Loucy (cell line): ENCODE measurements around the gene B3GLCT.

Experiments
- H2AFZ ChIP-seq: fragments of 200-600 bp; sonication (generic); 2 replicates; pipeline ENCODE4 v1.6.0; 2016; ENCODE audit warnings: antibody characterized with exemption, mild to moderate bottlenecking, low read length, moderate library complexity
- H3F3A ChIP-seq: fragments of 200-600 bp; 2 replicates; pipeline ENCODE4 v1.6.0; 2016; ENCODE audit warnings: antibody characterized with exemption, low read depth, mild to moderate bottlenecking
- H3K27me3 ChIP-seq: fragments of 200-600 bp; sonication (generic); 2 replicates; pipeline ENCODE4 v1.6.1; 2014; ENCODE audit warnings: low read length, mild to moderate bottlenecking; ENCODE audit not compliant: insufficient read depth, poor library complexity, severe bottlenecking
- H3K36me3 ChIP-seq: fragments of 200-600 bp; sonication (generic); 2 replicates; pipeline ENCODE4 v1.6.1; 2016; ENCODE audit warnings: low read length; ENCODE audit not compliant: insufficient read depth
- H3K4me1 ChIP-seq: fragments of 200-600 bp; sonication (generic); 2 replicates; pipeline ENCODE4 v1.5.1; 2014; ENCODE audit warnings: low read length, mild to moderate bottlenecking; ENCODE audit not compliant: insufficient read depth, poor library complexity, severe bottlenecking
- H3K4me2 ChIP-seq: fragments of 200-600 bp; sonication (generic); 2 replicates; pipeline ENCODE4 v1.6.0; 2014; ENCODE audit warnings: antibody characterized with exemption, low read length, low read depth, mild to moderate bottlenecking; ENCODE audit not compliant: poor library complexity, severe bottlenecking
- H3K4me3 ChIP-seq: fragments of 200-600 bp; sonication (generic); 2 replicates; pipeline ENCODE4 v1.5.1; 2014; ENCODE audit warnings: low read length, mild to moderate bottlenecking, mixed read lengths; ENCODE audit not compliant: poor library complexity, severe bottlenecking
- H3K79me2 ChIP-seq: fragments of 200-600 bp; sonication (generic); 2 replicates; pipeline ENCODE4 v1.6.1; 2014; ENCODE audit warnings: low read length; ENCODE audit not compliant: insufficient read depth
- H3K9ac ChIP-seq: fragments of 200-600 bp; sonication (generic); 2 replicates; pipeline ENCODE4 v1.6.0; 2014; ENCODE audit warnings: mild to moderate bottlenecking, low read depth, low read length, moderate library complexity; ENCODE audit not compliant: poor library complexity, severe bottlenecking
- H3K9me2 ChIP-seq: fragments of 200-600 bp; sonication (generic); replicated peaks from 2 replicates; pipeline ENCODE4 v1.6.1; 2016; ENCODE audit warnings: low read depth, low read length, mixed read lengths
- H3K9me3 ChIP-seq: fragments of 200-600 bp; sonication (generic); 2 replicates; pipeline ENCODE4 v1.6.1; 2014; ENCODE audit warnings: mild to moderate bottlenecking, antibody characterized with exemption, low read length, low read depth; ENCODE audit not compliant: insufficient read depth
- H4K20me1 ChIP-seq: fragments of 200-600 bp; sonication (generic); 2 replicates; pipeline ENCODE4 v1.6.0; 2014; ENCODE audit warnings: antibody characterized with exemption, low read length, mild to moderate bottlenecking; ENCODE audit not compliant: insufficient read depth, poor library complexity, severe bottlenecking
- EZH2phosphoT487 ChIP-seq: fragments of 200-600 bp; IDR thresholded peaks from 2 replicates; pipeline ENCODE4 v1.6.1; 2018; ENCODE audit warnings: antibody characterized with exemption, mild to moderate bottlenecking, moderate library complexity, borderline replicate concordance
- TF ChIP-seq, protein P1 (sequence below): fragments of 200-600 bp; sonication (generic); conservative IDR thresholded peaks from 2 replicates; pipeline ENCODE4 v1.5.1; 2014; ENCODE audit warnings: mild to moderate bottlenecking, antibody characterized with exemption, low read length

The B3GLCT gene

DNA sequence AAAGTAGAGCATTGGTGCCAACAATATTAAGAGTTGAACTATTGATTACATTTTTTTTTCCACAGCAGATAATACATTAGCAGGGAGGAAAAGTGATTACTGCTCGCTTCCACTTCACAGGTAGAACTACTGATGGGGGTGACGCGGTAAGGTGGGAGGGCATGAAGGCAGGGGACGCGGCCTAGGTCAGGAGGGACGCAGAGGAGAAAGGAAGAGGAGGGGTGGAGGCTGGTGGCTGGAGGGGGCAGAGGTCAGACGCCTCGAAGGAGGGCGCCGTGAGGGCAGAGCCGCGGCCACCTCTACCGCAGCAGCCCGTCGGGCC, 287 bp upstream of the B3GLCT start:
- Histone ChIP-seq H3K4me1 (peaks cover 40% of the 10 kb centered on the region), H3K36me3 (no peaks in the 10 kb centered on the region), H3K4me3 (peak overlapping the region; percentile 84), H3K9me2 (no peaks in the 10 kb centered on the region), H3K79me2 (peaks cover 37% of the 10 kb centered on the region), H2AFZ (peak overlapping the region; percentile 57; the same call in 1 of the 2 replicates), H3K9me3 (no peaks in the 10 kb centered on the region), H3K9ac (peak overlapping the region; percentile 27), H4K20me1 (no peaks in the 10 kb centered on the region), H3K4me2 (peak overlapping the region; percentile 77), H3K27me3 (no peaks in the 10 kb centered on the region), H3F3A (peaks cover 4% of the 10 kb centered on the region; the same call in 1 of the 2 replicates)
- no peak for TF ChIP-seq EZH2phosphoT487
- TF ChIP-seq, protein P1, sequence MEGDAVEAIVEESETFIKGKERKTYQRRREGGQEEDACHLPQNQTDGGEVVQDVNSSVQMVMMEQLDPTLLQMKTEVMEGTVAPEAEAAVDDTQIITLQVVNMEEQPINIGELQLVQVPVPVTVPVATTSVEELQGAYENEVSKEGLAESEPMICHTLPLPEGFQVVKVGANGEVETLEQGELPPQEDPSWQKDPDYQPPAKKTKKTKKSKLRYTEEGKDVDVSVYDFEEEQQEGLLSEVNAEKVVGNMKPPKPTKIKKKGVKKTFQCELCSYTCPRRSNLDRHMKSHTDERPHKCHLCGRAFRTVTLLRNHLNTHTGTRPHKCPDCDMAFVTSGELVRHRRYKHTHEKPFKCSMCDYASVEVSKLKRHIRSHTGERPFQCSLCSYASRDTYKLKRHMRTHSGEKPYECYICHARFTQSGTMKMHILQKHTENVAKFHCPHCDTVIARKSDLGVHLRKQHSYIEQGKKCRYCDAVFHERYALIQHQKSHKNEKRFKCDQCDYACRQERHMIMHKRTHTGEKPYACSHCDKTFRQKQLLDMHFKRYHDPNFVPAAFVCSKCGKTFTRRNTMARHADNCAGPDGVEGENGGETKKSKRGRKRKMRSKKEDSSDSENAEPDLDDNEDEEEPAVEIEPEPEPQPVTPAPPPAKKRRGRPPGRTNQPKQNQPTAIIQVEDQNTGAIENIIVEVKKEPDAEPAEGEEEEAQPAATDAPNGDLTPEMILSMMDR, result no peak

GRCh38 chr13:31200637-31200971, 829 bp downstream of the B3GLCT start:
- Histone ChIP-seq H3K79me2 (peaks cover 48% of the 10 kb centered on the region), H4K20me1 (no peaks in the 10 kb centered on the region), H3K9me2 (no peaks in the 10 kb centered on the region), H3K4me2 (peak overlapping the region; percentile 85), H3K36me3 (no peaks in the 10 kb centered on the region), H3K4me3 (peak overlapping the region; percentile 84), H3K27me3 (no peaks in the 10 kb centered on the region), H3K4me1 (peaks cover 48% of the 10 kb centered on the region), H3K9ac (peak overlapping the region; percentile 81), H3K9me3 (no peaks in the 10 kb centered on the region), H2AFZ (peak overlapping the region; percentile 79), H3F3A (peaks cover 4% of the 10 kb centered on the region; the same call in 1 of the 2 replicates)
- no peak for TF ChIP-seq EZH2phosphoT487
- TF ChIP-seq, protein P1, result no peak

DNA sequence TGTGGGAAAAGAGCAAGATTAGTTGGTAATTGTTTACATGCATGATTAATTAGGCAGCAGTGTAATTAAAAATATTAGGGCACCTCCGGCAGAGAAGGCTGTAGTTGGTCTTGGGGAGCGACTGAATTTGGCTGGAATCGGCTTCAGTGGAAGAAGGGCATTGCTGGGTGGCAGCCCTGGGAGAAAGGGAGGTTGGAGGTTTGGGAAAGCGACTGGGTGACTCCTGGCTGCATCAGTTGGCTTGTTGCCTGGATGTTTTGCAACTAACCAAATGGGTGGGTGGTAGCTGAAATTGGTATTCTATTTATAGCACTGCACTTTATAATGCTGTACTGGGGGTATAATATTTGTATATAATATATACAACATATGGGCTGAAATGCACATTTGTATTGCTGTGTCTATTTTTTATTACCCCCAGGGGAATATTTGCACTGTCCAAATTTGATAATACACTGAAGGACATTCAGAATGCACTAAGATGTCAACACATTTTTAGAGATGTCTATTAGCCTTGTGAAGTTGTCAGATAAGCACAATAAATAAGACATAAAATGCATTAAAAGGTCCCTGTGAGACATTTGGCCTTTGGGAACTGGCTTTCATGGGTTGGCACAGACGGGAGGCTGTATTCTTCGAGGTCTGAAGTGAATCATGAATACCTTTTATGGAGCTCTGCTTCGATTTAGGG, 1.7 kb downstream of the B3GLCT start:
- no peak for TF ChIP-seq EZH2phosphoT487
- TF ChIP-seq, protein P1, result no peak
- H3K36me3 ChIP-seq, result no peaks in the 10 kb centered on the region
- peaks cover 4% of the 10 kb centered on the region; the same call in 1 of the 2 replicates for H3F3A ChIP-seq
- peak overlapping the region; percentile 84 for H3K4me3 ChIP-seq
- H3K27me3 ChIP-seq, result no peaks in the 10 kb centered on the region
- H3K79me2 ChIP-seq, result peaks cover 57% of the 10 kb centered on the region
- H3K9me3 ChIP-seq, result no peaks in the 10 kb centered on the region
- H3K4me2 ChIP-seq, result peak overlapping the region; percentile 85
- no peaks in the 10 kb centered on the region for H4K20me1 ChIP-seq
- no peaks in the 10 kb centered on the region for H3K9me2 ChIP-seq
- peaks cover 54% of the 10 kb centered on the region for H3K4me1 ChIP-seq
- no peak overlapping the region for H2AFZ ChIP-seq
- H3K9ac ChIP-seq, result peak overlapping the region; percentile 81
